GM21360 (cell line): ENCODE measurements around the gene KIT.

Experiments
- ATAC-seq: cut with Tn5 transposase; IDR thresholded peaks from one replicate; pipeline ENCODE4 v1.9.1; 2021; ENCODE audit warnings: mild to moderate bottlenecking, moderate library complexity; ENCODE audit not compliant: unreplicated experiment

The KIT gene

GRCh38 chr4:54659749-54660535, 2.2 kb downstream of the KIT start:
- ATAC-seq: no peak

DNA sequence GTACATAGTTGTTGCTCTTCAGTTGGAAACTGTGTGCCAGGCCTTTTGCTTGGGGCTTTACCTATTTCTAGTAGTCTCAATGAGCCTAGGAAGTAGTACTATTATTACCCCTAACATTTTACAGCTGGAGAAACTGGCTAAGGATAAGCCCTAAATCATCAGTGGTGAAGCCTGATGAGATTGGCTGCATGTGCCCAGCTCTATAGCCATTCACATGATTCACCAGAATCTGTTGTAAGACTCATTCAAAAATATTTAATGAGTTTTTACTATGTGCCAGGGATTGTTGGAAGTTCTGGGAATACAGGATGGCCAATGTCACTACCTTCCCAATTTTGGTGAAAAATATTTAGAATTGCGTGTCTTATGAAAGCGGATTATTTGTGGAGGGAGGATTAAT, 2.8 kb downstream of the KIT start:
- no peak for ATAC-seq

- ATAC-seq: no peak
Observed at GRCh38 chr4:54661169-54661568, 3.4 kb downstream of the KIT start.

- no peak for ATAC-seq
Observed at GRCh38 chr4:54661686-54662085, 3.9 kb downstream of the KIT start.

DNA sequence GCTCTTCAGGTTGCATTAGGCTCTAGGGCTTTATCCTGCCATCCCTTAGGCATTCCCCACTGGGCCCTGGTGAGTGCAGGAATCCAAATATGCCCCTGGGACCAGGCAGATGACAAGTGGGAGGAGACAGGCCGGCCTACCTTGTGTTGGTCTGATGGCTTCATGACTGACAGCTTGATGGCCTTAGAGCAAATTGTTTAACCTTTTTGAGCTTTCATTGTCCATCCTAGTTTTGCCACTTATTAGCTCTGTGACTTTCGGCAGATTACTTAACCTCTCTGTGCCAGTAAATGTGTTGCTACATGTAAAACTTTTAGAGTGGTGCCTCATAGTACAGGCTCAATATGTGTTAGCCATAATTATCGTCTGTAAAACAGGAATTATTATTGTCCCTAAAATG, 4.4 kb downstream of the KIT start:
- ATAC-seq: no peak

DNA sequence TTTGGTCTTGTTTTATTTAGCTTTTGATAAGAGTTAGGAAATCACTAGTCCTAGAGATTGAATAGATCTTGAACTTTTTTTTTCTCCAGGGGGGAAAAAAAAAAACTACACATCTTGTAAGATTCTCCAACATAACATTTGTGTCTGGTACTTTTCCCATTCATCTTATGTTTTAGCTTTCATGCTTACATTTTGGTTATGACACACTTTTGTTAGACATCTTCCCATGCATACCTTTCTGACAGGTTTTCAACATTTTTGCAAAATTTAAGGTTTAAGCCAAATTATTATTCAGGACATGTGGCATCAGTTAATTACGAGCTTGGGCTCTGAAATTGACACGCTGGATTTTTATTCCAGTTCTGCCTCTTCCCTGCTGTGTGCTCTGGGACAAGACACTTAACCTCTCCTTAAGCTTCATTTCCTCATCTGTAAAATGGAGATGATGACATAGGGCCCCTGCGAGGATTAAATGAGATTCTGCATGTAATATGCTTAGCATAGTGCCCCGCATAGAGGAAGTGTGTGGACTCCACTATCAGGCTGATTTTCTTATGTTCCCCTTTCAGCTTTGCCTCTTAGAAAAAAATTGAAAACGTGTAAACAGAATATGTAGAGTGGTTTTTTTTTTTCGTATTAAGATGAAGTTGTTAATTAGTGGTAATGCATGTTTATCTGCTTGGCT, 5.3 kb downstream of the KIT start:
- ATAC-seq: no peak

GRCh38 chr4:54664400-54664799, 6.6 kb downstream of the KIT start:
- ATAC-seq: no peak

- ATAC-seq: no peak
Observed at GRCh38 chr4:54668014-54668611, 10.4 kb downstream of the KIT start.

- no peak for ATAC-seq
Observed at GRCh38 chr4:54669831-54670230, 12.1 kb downstream of the KIT start.

DNA sequence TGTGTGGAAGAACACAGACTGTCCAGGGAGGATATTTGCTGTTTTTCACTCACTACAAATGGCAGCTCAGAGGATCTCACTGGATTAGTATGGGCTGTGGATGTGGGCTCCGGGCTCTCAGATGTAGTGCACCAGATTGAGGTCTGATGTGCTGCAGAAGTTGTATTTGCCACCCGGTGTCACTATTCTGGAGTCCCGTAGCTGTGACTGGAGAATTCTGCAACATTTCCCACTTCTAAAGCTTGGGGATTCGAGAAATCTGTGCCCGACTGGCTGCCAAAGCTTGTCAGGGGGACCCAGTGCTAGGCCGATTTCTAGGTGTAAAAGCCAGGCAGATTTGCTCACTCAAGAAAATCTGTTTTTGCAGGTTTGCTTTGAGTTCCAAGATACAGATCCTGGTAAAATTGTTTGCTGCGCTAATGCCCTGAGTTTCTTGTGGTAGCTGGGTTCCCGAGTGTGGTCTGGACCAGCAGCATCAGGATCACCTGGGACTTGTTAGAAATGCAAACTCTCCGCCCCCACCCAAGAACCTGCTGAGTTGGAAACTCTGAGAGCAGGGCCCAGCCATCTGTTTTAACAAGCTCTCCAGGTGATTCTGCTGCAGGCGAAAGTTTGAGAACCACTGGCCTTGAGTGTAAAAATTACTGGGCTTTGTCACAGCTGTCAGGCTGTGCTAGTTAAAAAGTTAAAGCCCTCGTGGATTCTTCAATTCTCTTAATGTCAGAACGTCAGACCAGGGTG, 18.1 kb downstream of the KIT start:
- no peak for ATAC-seq

- ATAC-seq: no peak
Observed at GRCh38 chr4:54676658-54677057, 18.9 kb downstream of the KIT start.

- ATAC-seq: no peak
Observed at GRCh38 chr4:54677416-54677815, 19.7 kb downstream of the KIT start.

GRCh38 chr4:54677853-54678650, 20.3 kb downstream of the KIT start:
- ATAC-seq: no peak

GRCh38 chr4:54678826-54679225, 21.1 kb downstream of the KIT start:
- ATAC-seq: no peak

- no peak for ATAC-seq
Observed at GRCh38 chr4:54679813-54680212, 22.1 kb downstream of the KIT start.

GRCh38 chr4:54683616-54684346, 26.0 kb downstream of the KIT start:
- ATAC-seq: no peak

- ATAC-seq: no peak
Observed at GRCh38 chr4:54685810-54686209, 28.1 kb downstream of the KIT start.

DNA sequence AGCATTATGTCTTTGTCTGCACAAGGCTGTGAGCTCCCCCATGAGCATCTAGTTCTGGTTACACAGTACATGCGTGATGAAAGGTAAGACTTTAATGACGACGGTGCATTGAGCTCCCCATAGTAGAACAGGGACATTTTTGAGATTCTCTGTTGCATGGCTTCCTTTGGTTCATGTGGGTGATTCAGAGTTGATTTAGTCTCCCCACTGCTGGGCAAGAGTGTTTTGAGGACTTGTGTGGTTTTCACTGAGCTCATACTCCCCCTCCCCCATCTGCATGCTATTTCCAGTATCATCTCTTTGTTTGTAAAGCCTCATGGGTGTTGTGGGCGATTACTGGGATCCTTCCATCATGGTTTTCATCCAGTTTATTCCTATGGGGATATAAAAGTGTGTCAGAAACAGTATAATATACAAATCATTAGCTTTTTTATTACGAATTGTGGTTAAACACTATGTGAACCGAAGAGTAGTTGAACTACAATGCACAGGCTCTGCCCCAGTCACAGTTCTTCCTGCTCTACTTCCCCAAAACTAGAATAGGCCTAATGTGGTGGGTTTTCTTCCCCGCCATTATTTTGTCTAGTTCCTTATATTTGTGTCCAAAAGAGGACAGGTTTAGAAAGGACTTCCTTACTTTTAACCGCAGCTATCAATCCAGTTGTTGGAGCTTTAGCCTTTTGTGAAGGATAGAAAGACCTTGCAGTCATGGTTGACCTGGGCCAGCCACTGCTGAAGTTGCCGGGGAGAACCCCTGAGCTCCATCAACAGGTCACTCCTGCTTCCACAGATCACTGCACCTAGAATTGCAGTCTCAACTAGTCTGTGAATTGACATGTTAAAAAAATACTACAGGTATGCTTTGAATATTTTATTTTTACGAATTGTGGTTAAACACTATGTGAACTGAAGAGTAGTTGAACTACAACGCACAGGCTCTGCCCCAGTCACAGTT, 30.4 kb downstream of the KIT start:
- ATAC-seq: no peak

- no peak for ATAC-seq
Observed at GRCh38 chr4:54695337-54695736, 37.6 kb downstream of the KIT start.
